Endothelial cell of umbilical vein (primary cell): ENCODE measurements around the gene LGR4.

Source experiments
- CTCF ChIP-seq, 2 donors: IDR thresholded peaks; 1 replicate in 1 of 2; 2 replicates in 1 of 2; pipeline ENCODE4 v1.5.1; 2011; ENCODE audit warnings: low read length in 2 of 2, mild to moderate bottlenecking in 2 of 2, moderate library complexity in 2 of 2, control low read depth in 1 of 2, inconsistent platforms in 1 of 2, low read depth in 1 of 2; ENCODE audit not compliant: insufficient read depth in 1 of 2; ENCODE audit errors: extremely low read depth in 1 of 2
- EZH2 ChIP-seq: IDR thresholded peaks from 2 replicates; pipeline ENCODE4 v1.6.1; 2012; ENCODE audit warnings: borderline replicate concordance, low read depth, mild to moderate bottlenecking, moderate library complexity, low read length, inconsistent platforms; ENCODE audit not compliant: severe bottlenecking
- FOS ChIP-seq: IDR thresholded peaks from 2 replicates; pipeline ENCODE4 v1.6.1; 2011; ENCODE audit warnings: mild to moderate bottlenecking, low read length, moderate library complexity, borderline replicate concordance; ENCODE audit not compliant: insufficient read depth
- GATA2 ChIP-seq: IDR thresholded peaks from 2 replicates; pipeline ENCODE4 v1.7.0; 2011; ENCODE audit warnings: low read depth, mild to moderate bottlenecking, moderate library complexity, mixed read lengths, low read length; ENCODE audit not compliant: insufficient read length, insufficient read depth
- JUN ChIP-seq: IDR thresholded peaks from 2 replicates; pipeline ENCODE4 v1.6.1; 2011; ENCODE audit warnings: borderline replicate concordance, low read depth; ENCODE audit not compliant: insufficient read length, insufficient read depth
- MAX ChIP-seq: IDR thresholded peaks from 2 replicates; pipeline ENCODE4 v1.6.1; 2011; ENCODE audit not compliant: insufficient read depth, insufficient read length
- MYC ChIP-seq: IDR thresholded peaks from one replicate; pipeline ENCODE4 v1.6.1; 2011; ENCODE audit warnings: mild to moderate bottlenecking, low read depth, low read length
- POLR2A ChIP-seq: IDR thresholded peaks from 2 replicates; pipeline ENCODE4 v1.6.1; 2012; ENCODE audit warnings: low read depth, mild to moderate bottlenecking, control low read depth, low read length
- POLR2AphosphoS5 ChIP-seq: IDR thresholded peaks from 2 replicates; pipeline ENCODE4 v1.6.1; 2012; ENCODE audit warnings: low read depth, mild to moderate bottlenecking, control low read depth, low read length, moderate library complexity; ENCODE audit not compliant: insufficient read depth

- TF ChIP-seq POLR2A (no peak), CTCF (IDR thresholded peaks at IDR 0.05; ENCODE audit: extremely low read depth in 1 of 2, insufficient read depth in 1 of 2, low read depth in 1 of 2, low read length in 2 of 2) (no peak), POLR2AphosphoS5 (no peak), MYC (no peak), EZH2 (no peak), MAX (no peak), GATA2 (no peak), JUN (no peak), FOS (no peak)
Observed at GRCh38 chr11:27388869-27389268, 83.7 kb downstream of the LGR4 start.
